ENCODE results near the gene APOBEC3A.
A peak's percentile ranks its signal among the peaks of the same experiment; 100 is the strongest.
"Not testable (repeated sequence)": the region's sequence is repeated elsewhere in the genome, so short reads cannot be mapped to it uniquely, and the experiment has no call there.

APOBEC3A gene

GRCh38 chr22:38974170-38974825, 16.9 kb downstream of the APOBEC3A start:
- Histone ChIP-seq H3K27ac (ENCODE audit: low read depth, low read length) (no peak overlapping the region), H3K27me3 (ENCODE audit: control insufficient read depth in 5 of 5, insufficient read depth in 4 of 5, low read length in 5 of 5) (peaks cover 0 to 11% (median 7%) of the 10 kb centered on the region in 5 donors), H3K36me3 (ENCODE audit: control insufficient read depth in 5 of 5, insufficient read depth in 5 of 5, low read length in 5 of 5) (no peaks in the 10 kb centered on the region), H3K9me3 (ENCODE audit: control insufficient read depth in 5 of 5, low read length in 5 of 5) (no peaks in the 10 kb centered on the region), H3K4me3 (ENCODE audit: low read depth in 1 of 5, low read length in 5 of 5) (no peak overlapping the region), H3K9ac (ENCODE audit: low read length in 5 of 5) (no peak overlapping the region), H3K4me1 (ENCODE audit: control insufficient read depth in 5 of 5, insufficient read depth in 5 of 5, low read length in 5 of 5) (peaks cover 0 to 3% (median 0%) of the 10 kb centered on the region in 5 donors)

- no peak overlapping the region for H3K9ac ChIP-seq (ENCODE audit: low read length in 5 of 5)
- H3K4me1 ChIP-seq (ENCODE audit: control insufficient read depth in 5 of 5, insufficient read depth in 5 of 5, low read length in 5 of 5), result peaks cover 0 to 3% (median 0%) of the 10 kb centered on the region in 5 donors
- no peaks in the 10 kb centered on the region for H3K36me3 ChIP-seq (ENCODE audit: control insufficient read depth in 5 of 5, insufficient read depth in 5 of 5, low read length in 5 of 5)
- H3K27ac ChIP-seq (ENCODE audit: low read depth, low read length), result no peak overlapping the region
- peaks cover 0 to 8% (median 7%) of the 10 kb centered on the region in 5 donors for H3K27me3 ChIP-seq (ENCODE audit: control insufficient read depth in 5 of 5, insufficient read depth in 4 of 5, low read length in 5 of 5)
- H3K4me3 ChIP-seq (ENCODE audit: low read depth in 1 of 5, low read length in 5 of 5), result no peak overlapping the region
- H3K9me3 ChIP-seq (ENCODE audit: control insufficient read depth in 5 of 5, low read length in 5 of 5), result no peaks in the 10 kb centered on the region
Observed at GRCh38 chr22:38974826-38975175, 17.4 kb downstream of the APOBEC3A start.

GRCh38 chr22:38977289-38977688, 19.9 kb downstream of the APOBEC3A start:
- not testable (repeated sequence) for H3K9ac ChIP-seq (ENCODE audit: low read length in 5 of 5); H3K4me3 ChIP-seq (ENCODE audit: low read depth in 1 of 5, low read length in 5 of 5); H3K27me3 ChIP-seq (ENCODE audit: control insufficient read depth in 5 of 5, insufficient read depth in 4 of 5, low read length in 5 of 5)

GRCh38 chr22:38980587-38980986, 23.2 kb downstream of the APOBEC3A start:
- H3K27ac ChIP-seq (ENCODE audit: low read depth, low read length), result not testable (repeated sequence)
- peaks cover 0 to 17% (median 14%) of the 10 kb centered on the region in 5 donors for H3K4me1 ChIP-seq (ENCODE audit: control insufficient read depth in 5 of 5, insufficient read depth in 5 of 5, low read length in 5 of 5)

More at GRCh38 chr22:38977289-38977688, 19.9 kb downstream of the APOBEC3A start:
- peaks cover 1 to 11% (median 10%) of the 10 kb centered on the region in 5 donors for H3K4me1 ChIP-seq (ENCODE audit: control insufficient read depth in 5 of 5, insufficient read depth in 5 of 5, low read length in 5 of 5)
- not testable (repeated sequence) for H3K9me3 ChIP-seq (ENCODE audit: control insufficient read depth in 5 of 5, low read length in 5 of 5); H3K27ac ChIP-seq (ENCODE audit: low read depth, low read length); H3K36me3 ChIP-seq (ENCODE audit: control insufficient read depth in 5 of 5, insufficient read depth in 5 of 5, low read length in 5 of 5)

GRCh38 chr22:38981005-38981991, 23.9 kb downstream of the APOBEC3A start:
- Histone ChIP-seq H3K36me3 (ENCODE audit: control insufficient read depth in 5 of 5, insufficient read depth in 5 of 5, low read length in 5 of 5) (no peaks in the 10 kb centered on the region), H3K4me3 (ENCODE audit: low read depth in 1 of 5, low read length in 5 of 5) (peak overlapping the region; percentile 50 to 79 (median 69)), H3K4me1 (ENCODE audit: control insufficient read depth in 5 of 5, insufficient read depth in 5 of 5, low read length in 5 of 5) (peaks cover 0 to 17% (median 14%) of the 10 kb centered on the region in 5 donors), H3K27me3 (ENCODE audit: control insufficient read depth in 5 of 5, insufficient read depth in 4 of 5, low read length in 5 of 5) (no peaks in the 10 kb centered on the region), H3K27ac (ENCODE audit: low read depth, low read length) (no peak overlapping the region), H3K9me3 (ENCODE audit: control insufficient read depth in 5 of 5, low read length in 5 of 5) (no peaks in the 10 kb centered on the region), H3K9ac (ENCODE audit: low read length in 5 of 5) (peak overlapping the region in 2 of 5 donors; percentile 23 to 52)

More at GRCh38 chr22:38980587-38980986, 23.2 kb downstream of the APOBEC3A start:
- H3K4me3 ChIP-seq (ENCODE audit: low read depth in 1 of 5, low read length in 5 of 5); H3K27me3 ChIP-seq (ENCODE audit: control insufficient read depth in 5 of 5, insufficient read depth in 4 of 5, low read length in 5 of 5); H3K9me3 ChIP-seq (ENCODE audit: control insufficient read depth in 5 of 5, low read length in 5 of 5); H3K9ac ChIP-seq (ENCODE audit: low read length in 5 of 5); H3K36me3 ChIP-seq (ENCODE audit: control insufficient read depth in 5 of 5, insufficient read depth in 5 of 5, low read length in 5 of 5): not testable (repeated sequence)

- Histone ChIP-seq H3K9ac (ENCODE audit: low read length in 5 of 5) (peak within 1 kb of the TSS in 2 of 5 donors; percentile 23 to 52), H3K9me3 (ENCODE audit: control insufficient read depth in 5 of 5, low read length in 5 of 5) (no peaks in the 10 kb centered on the region), H3K36me3 (ENCODE audit: control insufficient read depth in 5 of 5, insufficient read depth in 5 of 5, low read length in 5 of 5) (no peaks in the 10 kb centered on the region), H3K4me3 (ENCODE audit: low read depth in 1 of 5, low read length in 5 of 5) (peak within 1 kb of the TSS; percentile 50 to 79 (median 69)), H3K4me1 (ENCODE audit: control insufficient read depth in 5 of 5, insufficient read depth in 5 of 5, low read length in 5 of 5) (peaks cover 0 to 17% (median 14%) of the 10 kb centered on the region in 5 donors), H3K27me3 (ENCODE audit: control insufficient read depth in 5 of 5, insufficient read depth in 4 of 5, low read length in 5 of 5) (no peaks in the 10 kb centered on the region), H3K27ac (ENCODE audit: low read depth, low read length) (no peak within 1 kb of the TSS)
Observed at GRCh38 chr22:38981992-38982927, 24.9 kb downstream of the APOBEC3A start, which contains the start of gene APOBEC3B. APOBEC3B (plus strand) TSS chr22:38982347; CDS start chr22:38982454, 107 bp downstream.

GRCh38 chr22:38984224-38984623, 26.8 kb downstream of the APOBEC3A start:
- Histone ChIP-seq H3K27me3 (ENCODE audit: control insufficient read depth in 5 of 5, insufficient read depth in 4 of 5, low read length in 5 of 5) (no peaks in the 10 kb centered on the region), H3K36me3 (ENCODE audit: control insufficient read depth in 5 of 5, insufficient read depth in 5 of 5, low read length in 5 of 5) (no peaks in the 10 kb centered on the region), H3K4me3 (ENCODE audit: low read depth in 1 of 5, low read length in 5 of 5) (no peak overlapping the region), H3K9me3 (ENCODE audit: control insufficient read depth in 5 of 5, low read length in 5 of 5) (no peaks in the 10 kb centered on the region), H3K27ac (ENCODE audit: low read depth, low read length) (no peak overlapping the region), H3K9ac (ENCODE audit: low read length in 5 of 5) (no peak overlapping the region), H3K4me1 (ENCODE audit: control insufficient read depth in 5 of 5, insufficient read depth in 5 of 5, low read length in 5 of 5) (peaks cover 0 to 17% (median 14%) of the 10 kb centered on the region in 5 donors)

GRCh38 chr22:38984784-38985757, 27.7 kb downstream of the APOBEC3A start:
- H3K4me1 ChIP-seq (ENCODE audit: control insufficient read depth in 5 of 5, insufficient read depth in 5 of 5, low read length in 5 of 5), result peaks cover 0 to 17% (median 14%) of the 10 kb centered on the region in 5 donors
- not testable (repeated sequence) for H3K27me3 ChIP-seq (ENCODE audit: control insufficient read depth in 5 of 5, insufficient read depth in 4 of 5, low read length in 5 of 5); H3K36me3 ChIP-seq (ENCODE audit: control insufficient read depth in 5 of 5, insufficient read depth in 5 of 5, low read length in 5 of 5); H3K9me3 ChIP-seq (ENCODE audit: control insufficient read depth in 5 of 5, low read length in 5 of 5); H3K27ac ChIP-seq (ENCODE audit: low read depth, low read length); H3K9ac ChIP-seq (ENCODE audit: low read length in 5 of 5); H3K4me3 ChIP-seq (ENCODE audit: low read depth in 1 of 5, low read length in 5 of 5)
